RWPE2 (cell line): ENCODE data around the gene SERP1.
A peak's percentile ranks its signal among the peaks of the same experiment; 100 is the strongest.

Experiments
- ATAC-seq: fragments of 200-7000 bp; cut with Tn5 transposase; 3 replicates; pipeline ENCODE4 v1.9.1; 2021; ENCODE audit warnings: low read depth
- DNase-seq: peaks from one replicate; pipeline ENCODE4 v3.0.0-alpha.2; 2020; ENCODE audit warnings: low spot score
- H3K27ac ChIP-seq: fragments of 450-650 bp; 2 replicates; pipeline ENCODE4 v1.5.1; 2017; ENCODE audit warnings: mild to moderate bottlenecking; ENCODE audit not compliant: poor library complexity, severe bottlenecking
- H3K27me3 ChIP-seq: fragments of 250-450 bp; sonication (Bioruptor Pico); 2 replicates; pipeline ENCODE4 v1.5.1; 2021; ENCODE audit warnings: mild to moderate bottlenecking, moderate library complexity; ENCODE audit not compliant: insufficient read depth, poor library complexity, severe bottlenecking
- H3K36me3 ChIP-seq: fragments of 250-450 bp; sonication (Bioruptor Pico); 2 replicates; pipeline ENCODE4 v1.5.1; 2020; ENCODE audit warnings: low read depth, mild to moderate bottlenecking, moderate library complexity
- H3K4me1 ChIP-seq: fragments of 250-450 bp; sonication (Bioruptor Pico); 2 replicates; pipeline ENCODE4 v1.5.1; 2021; ENCODE audit warnings: mild to moderate bottlenecking, moderate library complexity; ENCODE audit not compliant: insufficient read depth, poor library complexity, severe bottlenecking
- H3K4me3 ChIP-seq: fragments of 250-450 bp; sonication (Bioruptor Pico); 2 replicates; pipeline ENCODE4 v1.5.1; 2021; ENCODE audit warnings: mild to moderate bottlenecking, moderate library complexity; ENCODE audit not compliant: severe bottlenecking
- H3K9me3 ChIP-seq: fragments of 250-450 bp; sonication (Bioruptor Pico); 2 replicates; pipeline ENCODE4 v1.5.1; 2021; ENCODE audit warnings: mild to moderate bottlenecking, moderate library complexity; ENCODE audit not compliant: severe bottlenecking
- CTCF ChIP-seq: fragments of 450-650 bp; IDR thresholded peaks from one replicate; pipeline ENCODE4 v1.5.1; 2017; ENCODE audit warnings: mild to moderate bottlenecking, moderate library complexity; ENCODE audit not compliant: poor library complexity, severe bottlenecking

The SERP1 gene

DNA sequence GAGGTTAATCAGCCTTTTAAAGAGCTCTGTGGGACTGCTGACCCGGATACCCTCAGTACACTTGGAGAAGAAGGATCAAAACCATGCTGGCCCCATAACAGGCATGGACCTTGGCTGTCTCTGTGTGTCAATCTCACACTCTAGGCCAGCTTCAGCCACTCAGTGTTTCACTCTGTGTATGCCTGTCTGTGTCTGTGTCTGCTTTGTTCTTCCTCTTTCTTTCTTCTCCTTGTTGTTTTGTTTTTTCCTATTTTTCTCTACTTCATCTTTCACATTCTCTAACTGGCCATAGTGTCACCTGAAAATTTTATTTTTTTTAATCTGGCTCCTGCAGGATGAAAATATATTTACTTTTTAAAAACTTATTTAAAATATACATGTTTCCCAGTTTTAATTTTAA is 51.1 kb downstream of the SERP1 start:
- DNase-seq (no peak), ATAC-seq (peak; percentile 62)
- Histone ChIP-seq H3K27me3 (no peaks in the 10 kb centered on the region), H3K27ac (peak overlapping the region; percentile 33), H3K4me3 (no peak overlapping the region), H3K36me3 (no peaks in the 10 kb centered on the region), H3K4me1 (peaks cover 17% of the 10 kb centered on the region), H3K9me3 (no peaks in the 10 kb centered on the region)
- no peak for TF ChIP-seq CTCF

DNA sequence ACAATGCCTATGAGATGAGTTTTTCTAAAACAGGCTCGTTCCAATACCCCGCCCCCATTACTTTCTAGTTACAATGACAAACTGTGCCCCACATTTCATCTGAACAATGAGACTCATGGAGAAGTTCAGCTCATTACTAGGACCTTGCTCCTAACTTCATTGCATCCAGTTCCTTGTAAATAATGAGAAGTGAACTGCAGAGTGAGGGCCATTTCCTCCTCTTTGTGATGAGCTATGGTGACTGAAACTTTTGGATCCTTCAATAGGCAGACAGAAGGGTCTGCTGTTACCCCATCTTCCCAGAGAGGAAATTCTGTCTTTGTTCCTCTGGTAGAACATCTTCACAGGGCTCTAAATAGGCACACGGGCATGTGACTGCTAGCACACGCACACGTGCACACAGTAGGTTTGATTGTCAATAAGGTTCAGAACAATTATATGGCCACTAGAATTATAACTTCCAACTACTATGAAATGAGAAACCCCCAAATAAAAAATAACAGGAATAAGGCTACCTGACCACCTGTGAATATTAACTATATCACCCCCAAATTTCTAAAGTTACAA is 51.8 kb downstream of the SERP1 start:
- Histone ChIP-seq H3K4me3 (no peak overlapping the region), H3K4me1 (peaks cover 17% of the 10 kb centered on the region), H3K36me3 (no peaks in the 10 kb centered on the region), H3K27ac (peak overlapping the region; percentile 33), H3K9me3 (no peaks in the 10 kb centered on the region), H3K27me3 (no peaks in the 10 kb centered on the region)
- no peak for TF ChIP-seq CTCF
- ATAC-seq (no peak), DNase-seq (no peak)
